Prostate gland (tissue), 2 donors: ENCODE data around the gene IL36RN.
A peak's percentile ranks its signal among the peaks of the same experiment; 100 is the strongest.

ENCODE experiments used
- POLR2AphosphoS5 ChIP-seq: sonication (generic); formaldehyde crosslinking; IDR thresholded peaks from one replicate; pipeline ENCODE4 v1.6.1; 2017; ENCODE audit warnings: antibody characterized with exemption
- TF ChIP-seq, protein P1 (sequence below), 4 experiments: fragments of 200-600 bp in 2 of 4; fragments of 450-650 bp in 2 of 4; sonication (generic) in 2 of 4; IDR thresholded peaks; 1 replicate in 3 of 4; 2 replicates in 1 of 4; pipeline ENCODE4 v1.5.1; 2016 to 2019; ENCODE audit warnings: antibody characterized with exemption in 4 of 4, mild to moderate bottlenecking in 2 of 4, moderate library complexity in 2 of 4

DNA sequence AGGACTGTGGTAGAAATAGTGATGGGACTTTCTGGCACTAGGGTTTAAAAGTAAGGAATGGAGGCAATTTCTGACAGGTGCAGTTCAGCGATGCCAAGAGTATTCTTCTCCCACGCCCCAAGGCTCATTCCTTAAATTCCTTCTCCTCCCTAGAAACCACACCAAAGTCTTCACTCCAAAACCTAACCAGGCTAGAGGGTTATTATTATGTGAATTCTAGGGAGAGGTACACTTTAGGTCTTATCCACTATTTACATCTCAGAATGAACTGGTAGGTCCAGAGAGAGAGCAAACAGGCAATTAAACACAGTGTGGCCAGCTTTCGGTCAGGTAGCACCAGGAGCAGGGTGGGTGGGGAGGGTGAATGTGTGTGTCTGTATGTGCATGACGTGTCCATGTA is 20.1 kb downstream of the IL36RN start:
- TF ChIP-seq, protein P1, sequence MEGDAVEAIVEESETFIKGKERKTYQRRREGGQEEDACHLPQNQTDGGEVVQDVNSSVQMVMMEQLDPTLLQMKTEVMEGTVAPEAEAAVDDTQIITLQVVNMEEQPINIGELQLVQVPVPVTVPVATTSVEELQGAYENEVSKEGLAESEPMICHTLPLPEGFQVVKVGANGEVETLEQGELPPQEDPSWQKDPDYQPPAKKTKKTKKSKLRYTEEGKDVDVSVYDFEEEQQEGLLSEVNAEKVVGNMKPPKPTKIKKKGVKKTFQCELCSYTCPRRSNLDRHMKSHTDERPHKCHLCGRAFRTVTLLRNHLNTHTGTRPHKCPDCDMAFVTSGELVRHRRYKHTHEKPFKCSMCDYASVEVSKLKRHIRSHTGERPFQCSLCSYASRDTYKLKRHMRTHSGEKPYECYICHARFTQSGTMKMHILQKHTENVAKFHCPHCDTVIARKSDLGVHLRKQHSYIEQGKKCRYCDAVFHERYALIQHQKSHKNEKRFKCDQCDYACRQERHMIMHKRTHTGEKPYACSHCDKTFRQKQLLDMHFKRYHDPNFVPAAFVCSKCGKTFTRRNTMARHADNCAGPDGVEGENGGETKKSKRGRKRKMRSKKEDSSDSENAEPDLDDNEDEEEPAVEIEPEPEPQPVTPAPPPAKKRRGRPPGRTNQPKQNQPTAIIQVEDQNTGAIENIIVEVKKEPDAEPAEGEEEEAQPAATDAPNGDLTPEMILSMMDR (IDR thresholded peaks at IDR 0.05) = no peak
- TF ChIP-seq POLR2AphosphoS5 = peak; percentile 8
